Chondrocyte (in vitro differentiated cells): ENCODE data around the gene CCN5. TPM values are rescaled to one million over a fixed set of nuclear protein-coding genes. Genes with fewer than 3 reads are reported as not detected.

ENCODE experiments used
- DNase-seq: peaks from one replicate; pipeline ENCODE4 v3.0.0; 2021; ENCODE audit warnings: mixed read lengths, low spot score
- H3K27ac Mint-ChIP-seq: one replicate; pipeline ENCODE4 v1.8.0; 2021; ENCODE audit warnings: mild to moderate bottlenecking, moderate library complexity, mixed read lengths; ENCODE audit not compliant: unreplicated experiment
- H3K27me3 Mint-ChIP-seq: 2 replicates; pipeline ENCODE4 v1.8.0; 2021; ENCODE audit warnings: low read depth, mixed read lengths
- H3K36me3 Mint-ChIP-seq: 2 replicates; pipeline ENCODE4 v1.8.0; 2021; ENCODE audit warnings: low read depth, mixed read lengths
- H3K4me1 Mint-ChIP-seq: 2 replicates; pipeline ENCODE4 v1.8.0; 2021; ENCODE audit warnings: low read depth, mild to moderate bottlenecking, mixed read lengths
- H3K4me3 Mint-ChIP-seq: one replicate; pipeline ENCODE4 v1.8.0; 2021; ENCODE audit warnings: mild to moderate bottlenecking, moderate library complexity, mixed read lengths; ENCODE audit not compliant: unreplicated experiment
- H3K9me3 Mint-ChIP-seq: 2 replicates; pipeline ENCODE4 v1.8.0; 2021; ENCODE audit warnings: low read depth, mixed read lengths
- total RNA-seq: library from RNA; stranded (reverse); gene quantifications from 3 replicates; pipeline ENCODE4 v1.2.1, GENCODE V29; 2021
- TF ChIP-seq, protein P1 (sequence below): fragments of 200-600 bp; sonication (generic); IDR thresholded peaks from 2 replicates; pipeline ENCODE4 v1.5.0; 2021; ENCODE audit warnings: antibody characterized with exemption, mild to moderate bottlenecking, moderate library complexity

Gene CCN5
- total RNA-seq, 1 donor from 2014 or later, result 1.7 TPM

DNA sequence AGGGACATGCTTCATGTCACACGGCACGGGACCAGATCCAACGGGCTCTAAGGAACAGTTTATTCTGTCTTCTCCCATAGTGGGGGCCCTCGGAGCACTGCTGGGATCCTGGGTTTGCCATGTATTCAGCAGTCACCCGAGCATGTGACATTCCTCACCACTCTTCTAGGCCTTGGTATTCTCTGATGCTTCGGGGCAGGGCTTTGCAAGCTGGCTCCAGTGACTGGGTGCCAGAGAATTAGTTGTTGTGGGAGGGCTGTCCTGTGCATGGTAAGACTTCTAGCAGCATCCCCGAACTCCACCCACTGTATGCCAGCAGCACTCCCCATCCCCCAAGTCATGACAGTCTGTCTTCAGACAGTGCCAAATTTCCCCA is 5.4 kb downstream of the CCN5 start:
- peak; percentile 62 for DNase-seq
- Mint-ChIP-seq H3K9me3 (no peaks in the 10 kb centered on the region), H3K36me3 (no peaks in the 10 kb centered on the region), H3K4me3 (no peak overlapping the region), H3K27ac (peak overlapping the region; percentile 95), H3K27me3 (no peaks in the 10 kb centered on the region), H3K4me1 (peaks cover 38% of the 10 kb centered on the region)
- TF ChIP-seq, protein P1, sequence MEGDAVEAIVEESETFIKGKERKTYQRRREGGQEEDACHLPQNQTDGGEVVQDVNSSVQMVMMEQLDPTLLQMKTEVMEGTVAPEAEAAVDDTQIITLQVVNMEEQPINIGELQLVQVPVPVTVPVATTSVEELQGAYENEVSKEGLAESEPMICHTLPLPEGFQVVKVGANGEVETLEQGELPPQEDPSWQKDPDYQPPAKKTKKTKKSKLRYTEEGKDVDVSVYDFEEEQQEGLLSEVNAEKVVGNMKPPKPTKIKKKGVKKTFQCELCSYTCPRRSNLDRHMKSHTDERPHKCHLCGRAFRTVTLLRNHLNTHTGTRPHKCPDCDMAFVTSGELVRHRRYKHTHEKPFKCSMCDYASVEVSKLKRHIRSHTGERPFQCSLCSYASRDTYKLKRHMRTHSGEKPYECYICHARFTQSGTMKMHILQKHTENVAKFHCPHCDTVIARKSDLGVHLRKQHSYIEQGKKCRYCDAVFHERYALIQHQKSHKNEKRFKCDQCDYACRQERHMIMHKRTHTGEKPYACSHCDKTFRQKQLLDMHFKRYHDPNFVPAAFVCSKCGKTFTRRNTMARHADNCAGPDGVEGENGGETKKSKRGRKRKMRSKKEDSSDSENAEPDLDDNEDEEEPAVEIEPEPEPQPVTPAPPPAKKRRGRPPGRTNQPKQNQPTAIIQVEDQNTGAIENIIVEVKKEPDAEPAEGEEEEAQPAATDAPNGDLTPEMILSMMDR, result no peak

DNA sequence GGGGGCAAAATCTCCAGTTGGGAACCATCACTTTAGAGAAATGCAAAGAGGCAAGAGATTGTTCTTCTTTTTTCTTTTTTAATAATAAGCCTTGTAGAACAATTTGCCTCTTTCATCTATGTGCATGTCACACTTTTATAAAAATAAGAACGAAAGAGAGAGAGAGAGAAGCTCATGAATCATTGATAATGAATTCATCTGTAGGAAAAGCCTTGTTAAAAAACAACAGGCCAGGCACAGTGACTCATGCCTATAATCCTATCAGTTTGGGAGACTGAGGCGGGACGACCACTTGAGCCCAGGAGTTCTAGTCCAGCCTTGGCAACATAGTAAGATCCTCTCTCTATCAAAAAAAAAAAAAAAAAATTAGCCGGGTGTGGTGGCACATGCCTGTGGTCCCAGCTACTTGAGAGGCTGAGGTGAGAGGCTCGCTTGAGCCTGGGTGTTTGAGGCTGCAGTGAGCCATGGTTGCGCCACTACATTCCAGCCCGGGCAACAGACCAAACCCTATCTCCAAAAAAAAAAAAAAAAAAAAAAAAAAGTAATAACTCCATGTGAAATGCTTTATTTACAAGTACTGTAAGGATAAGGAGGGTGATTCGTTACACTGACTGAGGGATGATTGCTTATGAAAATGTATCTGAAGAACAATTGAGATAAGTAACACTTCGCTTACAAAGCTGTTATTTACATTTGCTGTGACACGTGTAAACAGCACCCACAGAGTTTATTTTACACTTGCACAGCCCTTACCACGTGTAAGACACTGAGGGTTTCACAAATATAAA is 6.0 kb downstream of the CCN5 start:
- H3K27ac Mint-ChIP-seq, result peak overlapping the region; percentile 95
- H3K4me1 Mint-ChIP-seq, result peaks cover 32% of the 10 kb centered on the region
- DNase-seq, result peak; percentile 46
- H3K36me3 Mint-ChIP-seq, result no peaks in the 10 kb centered on the region
- H3K27me3 Mint-ChIP-seq, result no peaks in the 10 kb centered on the region
- TF ChIP-seq, protein P1, result no peak
- no peak overlapping the region for H3K4me3 Mint-ChIP-seq
- H3K9me3 Mint-ChIP-seq, result no peaks in the 10 kb centered on the region

DNA sequence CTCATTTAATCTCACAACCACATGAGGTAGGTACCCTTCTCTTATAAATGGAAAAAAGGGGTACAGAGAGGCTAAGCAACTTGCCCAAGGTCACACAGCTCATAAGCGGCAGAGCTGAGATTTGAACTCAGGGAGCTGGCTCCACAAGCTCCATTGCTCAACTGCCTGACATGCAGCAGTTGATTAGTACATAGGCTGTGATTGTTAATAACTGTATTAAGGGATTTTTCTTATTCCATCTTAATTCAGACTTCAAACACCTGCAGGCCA is 6.6 kb downstream of the CCN5 start:
- H3K27me3 Mint-ChIP-seq, result no peaks in the 10 kb centered on the region
- TF ChIP-seq, protein P1, result no peak
- H3K4me1 Mint-ChIP-seq, result peaks cover 31% of the 10 kb centered on the region
- no peaks in the 10 kb centered on the region for H3K36me3 Mint-ChIP-seq
- H3K27ac Mint-ChIP-seq, result peak overlapping the region; percentile 95
- H3K9me3 Mint-ChIP-seq, result no peaks in the 10 kb centered on the region
- no peak overlapping the region for H3K4me3 Mint-ChIP-seq
- no peak for DNase-seq

DNA sequence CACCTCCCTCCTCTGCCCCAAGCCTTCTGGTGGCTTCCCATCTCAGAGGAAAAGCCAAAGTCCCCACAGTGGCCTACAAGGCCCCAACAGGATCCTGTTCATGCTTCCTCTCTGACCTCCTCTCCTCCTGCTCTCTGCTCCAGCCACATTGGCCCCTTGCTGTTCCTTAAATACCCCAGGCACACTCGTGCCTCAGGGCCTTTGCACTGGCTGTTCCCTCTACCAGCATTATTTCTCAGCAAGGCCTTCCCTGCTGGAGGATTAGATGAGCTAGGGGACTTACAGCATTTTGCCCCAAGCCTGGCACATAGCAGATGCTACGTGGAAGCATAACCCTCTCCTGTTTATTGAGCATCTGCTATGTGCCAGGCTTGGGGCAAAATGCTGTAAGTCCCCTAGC is 7.8 kb downstream of the CCN5 start:
- TF ChIP-seq, protein P1, result no peak
- Mint-ChIP-seq H3K4me1 (peaks cover 28% of the 10 kb centered on the region), H3K9me3 (no peaks in the 10 kb centered on the region), H3K4me3 (no peak overlapping the region), H3K27me3 (no peaks in the 10 kb centered on the region), H3K27ac (peak overlapping the region; percentile 23), H3K36me3 (no peaks in the 10 kb centered on the region)
- DNase-seq, result no peak

DNA sequence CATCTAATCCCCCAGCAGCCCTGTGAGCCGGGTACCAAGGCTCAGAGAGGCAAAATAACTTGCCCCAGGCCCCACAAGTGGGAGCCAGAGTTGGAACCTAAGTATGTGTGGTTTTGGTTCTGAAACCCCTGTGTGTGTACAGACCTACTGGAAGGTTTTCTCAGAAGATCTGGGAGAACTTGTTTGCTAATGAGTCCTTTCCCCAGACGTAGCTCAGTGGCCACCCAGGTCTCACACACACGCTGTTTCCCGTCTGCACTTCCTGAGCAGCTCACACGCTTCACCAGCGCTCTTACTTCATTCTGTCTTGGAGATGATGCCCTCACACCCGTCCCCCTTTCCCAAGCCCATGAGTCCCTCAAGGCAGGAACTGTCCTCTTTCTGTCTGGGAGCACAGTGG is 8.2 kb downstream of the CCN5 start:
- DNase-seq, result peak; percentile 35
- no peaks in the 10 kb centered on the region for H3K27me3 Mint-ChIP-seq
- no peaks in the 10 kb centered on the region for H3K36me3 Mint-ChIP-seq
- TF ChIP-seq, protein P1, result no peak
- H3K27ac Mint-ChIP-seq, result no peak overlapping the region
- H3K4me3 Mint-ChIP-seq, result no peak overlapping the region
- peaks cover 32% of the 10 kb centered on the region for H3K4me1 Mint-ChIP-seq
- H3K9me3 Mint-ChIP-seq, result no peaks in the 10 kb centered on the region
